Prostate gland (tissue), 2 donors: ENCODE data around the gene HTR2B.

Source experiments
- CTCF ChIP-seq, 4 experiments: fragments of 200-600 bp in 2 of 4; fragments of 450-650 bp in 2 of 4; sonication (generic) in 2 of 4; IDR thresholded peaks; 1 replicate in 3 of 4; 2 replicates in 1 of 4; pipeline ENCODE4 v1.5.1; 2016 to 2019; ENCODE audit warnings: antibody characterized with exemption in 4 of 4, mild to moderate bottlenecking in 2 of 4, moderate library complexity in 2 of 4
- POLR2A ChIP-seq: fragments of 450-650 bp; IDR thresholded peaks from one replicate; pipeline ENCODE4 v1.6.1; 2016; ENCODE audit warnings: antibody characterized with exemption, mild to moderate bottlenecking

GRCh38 chr2:231144896-231145295 is 20.1 kb upstream of the HTR2B start:
- TF ChIP-seq CTCF (IDR thresholded peaks at IDR 0.05), result no peak
- no peak for TF ChIP-seq POLR2A
